Duodenal mucosa (tissue), 2 donors: Measurements from ENCODE around the gene TMPRSS6.

Source experiments
- H3K27ac ChIP-seq: one replicate; pipeline ENCODE4 v1.7.0; 2013; ENCODE audit warnings: low read depth, low read length
- H3K27me3 ChIP-seq, 2 donors: one replicate each; pipeline ENCODE4 v1.7.0; 2013; ENCODE audit warnings: low read length in 2 of 2, control low read depth in 1 of 2; ENCODE audit not compliant: insufficient read depth in 2 of 2, control insufficient read depth in 1 of 2
- H3K36me3 ChIP-seq, 2 donors: one replicate each; pipeline ENCODE4 v1.7.0; 2013; ENCODE audit warnings: low read length in 2 of 2, control low read depth in 1 of 2; ENCODE audit not compliant: insufficient read depth in 2 of 2, control insufficient read depth in 1 of 2
- H3K4me1 ChIP-seq, 2 donors: one replicate each; pipeline ENCODE4 v1.7.0; 2013; ENCODE audit warnings: low read length in 2 of 2, control low read depth in 1 of 2; ENCODE audit not compliant: insufficient read depth in 2 of 2, control insufficient read depth in 1 of 2
- H3K4me3 ChIP-seq, 2 donors: one replicate each; pipeline ENCODE4 v1.7.0; 2013; ENCODE audit warnings: low read length in 2 of 2, low read depth in 1 of 2
- H3K9ac ChIP-seq, 2 donors: one replicate each; pipeline ENCODE4 v1.7.0; 2013; ENCODE audit warnings: low read length in 2 of 2, low read depth in 1 of 2
- H3K9me3 ChIP-seq, 2 donors: one replicate each; pipeline ENCODE4 v1.7.0; 2013; ENCODE audit warnings: low read length in 2 of 2, control low read depth in 1 of 2; ENCODE audit not compliant: control insufficient read depth in 1 of 2

The TMPRSS6 gene

DNA sequence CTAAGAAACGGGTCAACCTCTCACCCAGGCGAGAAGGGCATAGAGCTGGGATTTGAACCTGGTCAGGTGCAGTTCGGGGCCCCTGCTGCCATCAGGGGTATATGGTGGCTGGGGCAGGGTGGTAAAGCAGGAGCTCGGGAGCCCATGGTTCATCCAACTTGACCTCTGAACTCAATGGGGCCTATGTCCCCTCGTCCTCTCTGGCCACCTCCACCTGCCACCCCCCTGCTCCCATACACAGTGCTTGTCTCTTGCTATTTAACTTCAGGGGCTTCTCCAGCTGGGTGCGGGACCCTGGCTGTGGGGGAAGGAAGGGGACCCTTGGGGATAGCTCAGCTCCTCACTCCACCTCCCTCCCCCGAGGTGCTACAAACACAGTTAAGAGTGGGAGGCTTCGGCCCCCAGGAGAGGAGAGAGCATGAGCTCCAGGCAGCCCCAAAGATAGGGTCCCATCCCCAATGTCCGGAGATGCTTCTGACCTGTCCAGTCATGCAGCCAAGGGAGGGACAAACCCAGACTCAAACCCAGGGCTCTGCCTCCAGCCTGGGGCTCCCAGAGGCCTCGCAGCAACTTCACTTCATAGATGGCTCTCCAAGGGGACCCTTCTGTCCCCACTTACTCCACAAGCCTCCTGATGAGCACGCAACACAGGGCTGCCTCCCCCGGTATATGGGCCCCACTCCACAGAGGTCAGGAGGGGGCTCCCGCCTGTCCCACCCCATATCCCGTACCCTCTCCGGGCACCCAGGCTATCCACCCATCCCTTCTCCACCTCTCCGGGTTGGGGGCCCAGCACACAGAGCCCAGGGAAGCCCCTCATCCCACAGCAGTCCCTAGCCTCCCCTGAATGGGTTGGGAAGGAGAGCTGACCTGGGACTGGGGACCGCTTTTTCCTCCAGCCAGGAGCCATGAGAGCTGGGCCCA lies 39.5 kb upstream of the TMPRSS6 start:
- Histone ChIP-seq H3K36me3 (no peaks in the 10 kb centered on the region), H3K9me3 (no peaks in the 10 kb centered on the region), H3K27ac (no peak overlapping the region), H3K27me3 (no peaks in the 10 kb centered on the region), H3K4me3 (peak overlapping the region; percentile 50), H3K9ac (peak overlapping the region; percentile 38 to 48), H3K4me1 (no peaks in the 10 kb centered on the region)

DNA sequence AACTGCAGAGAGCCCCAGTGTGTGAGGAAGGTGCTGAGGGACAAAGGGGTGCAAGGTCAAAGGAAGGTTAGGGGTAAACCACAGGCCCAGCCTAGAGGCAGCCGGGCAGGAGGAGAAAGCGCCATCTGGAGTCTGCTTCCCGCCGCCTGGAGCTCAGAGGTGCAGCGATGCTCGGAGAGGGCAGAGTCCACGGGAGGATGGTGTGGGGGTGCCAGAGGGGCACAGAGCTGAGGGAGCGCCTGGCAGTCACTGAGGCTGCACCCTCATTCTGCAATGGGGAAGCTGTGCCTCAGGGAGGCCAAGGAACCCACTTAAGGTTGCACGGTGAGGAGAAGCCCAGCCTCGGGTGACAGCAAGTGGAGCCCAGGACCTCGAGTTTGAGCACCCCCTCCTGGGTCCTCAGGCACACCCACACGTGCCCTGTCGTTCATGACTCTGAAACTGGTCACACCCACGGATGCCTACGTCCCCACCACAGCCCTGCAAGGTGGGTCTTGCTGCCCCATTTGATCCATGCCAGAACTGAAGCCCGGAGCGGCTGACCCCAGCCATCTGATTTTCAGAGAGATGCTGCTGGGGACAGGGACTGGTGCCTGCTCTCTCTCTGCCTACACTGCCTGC lies 38.6 kb upstream of the TMPRSS6 start:
- Histone ChIP-seq H3K27me3 (no peaks in the 10 kb centered on the region), H3K27ac (no peak overlapping the region), H3K9ac (peak overlapping the region; percentile 38 to 48), H3K4me1 (no peaks in the 10 kb centered on the region), H3K36me3 (no peaks in the 10 kb centered on the region), H3K4me3 (peak overlapping the region; percentile 30 to 50), H3K9me3 (no peaks in the 10 kb centered on the region)

DNA sequence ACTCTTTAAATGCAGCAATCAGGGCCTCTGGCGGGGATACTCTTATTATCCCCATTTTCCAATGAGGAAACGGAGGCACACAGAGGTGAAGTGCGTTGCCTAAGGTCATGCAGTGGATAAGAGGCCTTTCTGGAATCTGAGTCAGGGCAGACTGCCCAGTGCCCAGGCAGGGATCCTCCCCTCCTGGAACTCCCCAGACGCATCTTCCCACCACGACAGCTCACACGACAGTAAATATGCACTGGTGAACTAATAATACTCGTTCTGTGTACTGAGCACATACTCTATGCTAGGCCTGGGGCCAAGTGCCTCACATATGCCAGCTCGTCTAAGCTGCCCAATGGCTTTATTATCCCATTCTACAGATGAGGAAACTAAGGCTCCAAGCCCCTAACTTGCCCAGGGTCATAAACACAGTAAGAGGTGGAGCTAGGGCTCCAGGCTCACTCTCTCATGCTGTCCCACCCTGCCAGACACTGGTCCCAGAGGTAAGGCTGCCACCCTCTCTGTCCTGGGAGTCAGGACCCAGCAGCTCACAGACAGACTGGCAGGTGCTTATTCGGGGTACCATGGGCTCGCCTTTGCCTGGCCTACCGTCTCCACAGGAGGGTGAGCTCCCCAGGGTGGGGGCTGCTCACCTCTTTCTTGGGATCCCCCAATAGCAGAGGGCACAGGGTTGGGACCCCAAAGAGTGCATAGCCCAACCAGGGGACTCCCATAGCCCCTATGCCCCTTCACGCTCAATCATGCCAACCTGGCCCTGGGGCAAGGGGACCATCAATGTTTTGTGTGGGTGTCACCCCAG lies 37.9 kb upstream of the TMPRSS6 start:
- H3K27me3 ChIP-seq = no peaks in the 10 kb centered on the region
- H3K27ac ChIP-seq = no peak overlapping the region
- H3K36me3 ChIP-seq = no peaks in the 10 kb centered on the region
- no peaks in the 10 kb centered on the region for H3K9me3 ChIP-seq
- H3K4me3 ChIP-seq = peak overlapping the region; percentile 36 to 50
- peak overlapping the region in 1 of 2 donors; percentile 32 for H3K9ac ChIP-seq
- no peaks in the 10 kb centered on the region for H3K4me1 ChIP-seq

DNA sequence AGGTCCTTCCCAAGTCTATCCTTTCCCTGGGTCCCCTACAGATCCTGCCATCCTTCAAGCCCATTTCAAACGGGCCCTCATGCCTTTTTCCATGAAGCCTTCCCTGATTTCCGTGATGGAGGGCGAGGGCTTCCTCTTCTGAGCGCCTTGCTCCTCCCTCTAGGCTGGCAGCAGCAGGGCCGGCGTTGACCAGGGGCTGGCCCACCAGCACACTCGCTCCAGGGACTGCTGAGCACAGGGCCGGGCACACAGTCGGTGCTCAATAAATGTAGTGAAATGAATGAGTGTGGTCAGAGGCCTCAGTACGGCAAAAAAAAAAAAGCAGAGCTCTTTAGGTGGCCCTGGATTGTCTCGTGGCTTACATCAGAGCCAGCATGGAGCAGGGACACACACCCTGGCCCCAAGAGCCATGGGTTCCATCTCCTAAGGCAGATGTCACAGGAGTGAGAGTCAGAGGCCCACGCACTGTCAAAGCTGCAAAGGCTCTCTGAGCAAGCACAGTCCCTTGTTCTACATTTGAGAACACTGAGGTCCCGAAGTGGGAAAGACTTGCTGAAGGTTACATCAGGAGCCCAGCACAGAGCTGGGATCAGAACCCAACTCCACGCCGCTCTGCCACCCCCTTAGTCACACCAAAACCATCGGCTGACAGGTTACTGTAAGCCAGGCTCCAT lies 37.1 kb upstream of the TMPRSS6 start:
- no peaks in the 10 kb centered on the region for H3K9me3 ChIP-seq
- no peaks in the 10 kb centered on the region for H3K36me3 ChIP-seq
- peak overlapping the region in 1 of 2 donors; percentile 18 for H3K9ac ChIP-seq
- H3K27ac ChIP-seq = no peak overlapping the region
- no peaks in the 10 kb centered on the region for H3K4me1 ChIP-seq
- no peaks in the 10 kb centered on the region for H3K27me3 ChIP-seq
- H3K4me3 ChIP-seq = peak overlapping the region; percentile 6 to 36

DNA sequence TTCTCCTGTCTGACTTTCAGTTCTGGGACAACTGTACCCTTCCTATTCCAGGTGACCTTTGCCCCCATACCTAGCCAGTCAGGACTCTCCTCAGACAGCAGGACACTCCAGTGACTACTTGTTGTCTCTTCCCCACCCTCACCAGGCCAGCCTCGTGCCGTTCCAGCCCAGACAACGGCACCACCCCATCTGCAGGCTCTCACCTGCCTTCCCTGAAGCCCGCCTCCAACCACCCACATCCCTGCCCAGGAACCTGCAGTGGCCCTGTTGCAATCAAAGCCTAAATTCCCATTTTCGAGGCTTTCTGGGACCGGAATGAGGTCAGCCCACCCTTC lies 36.5 kb upstream of the TMPRSS6 start:
- no peaks in the 10 kb centered on the region for H3K9me3 ChIP-seq
- H3K27me3 ChIP-seq = no peaks in the 10 kb centered on the region
- peak overlapping the region in 1 of 2 donors; percentile 18 for H3K9ac ChIP-seq
- H3K36me3 ChIP-seq = no peaks in the 10 kb centered on the region
- peak overlapping the region in 1 of 2 donors; percentile 6 for H3K4me3 ChIP-seq
- no peaks in the 10 kb centered on the region for H3K4me1 ChIP-seq
- no peak overlapping the region for H3K27ac ChIP-seq

DNA sequence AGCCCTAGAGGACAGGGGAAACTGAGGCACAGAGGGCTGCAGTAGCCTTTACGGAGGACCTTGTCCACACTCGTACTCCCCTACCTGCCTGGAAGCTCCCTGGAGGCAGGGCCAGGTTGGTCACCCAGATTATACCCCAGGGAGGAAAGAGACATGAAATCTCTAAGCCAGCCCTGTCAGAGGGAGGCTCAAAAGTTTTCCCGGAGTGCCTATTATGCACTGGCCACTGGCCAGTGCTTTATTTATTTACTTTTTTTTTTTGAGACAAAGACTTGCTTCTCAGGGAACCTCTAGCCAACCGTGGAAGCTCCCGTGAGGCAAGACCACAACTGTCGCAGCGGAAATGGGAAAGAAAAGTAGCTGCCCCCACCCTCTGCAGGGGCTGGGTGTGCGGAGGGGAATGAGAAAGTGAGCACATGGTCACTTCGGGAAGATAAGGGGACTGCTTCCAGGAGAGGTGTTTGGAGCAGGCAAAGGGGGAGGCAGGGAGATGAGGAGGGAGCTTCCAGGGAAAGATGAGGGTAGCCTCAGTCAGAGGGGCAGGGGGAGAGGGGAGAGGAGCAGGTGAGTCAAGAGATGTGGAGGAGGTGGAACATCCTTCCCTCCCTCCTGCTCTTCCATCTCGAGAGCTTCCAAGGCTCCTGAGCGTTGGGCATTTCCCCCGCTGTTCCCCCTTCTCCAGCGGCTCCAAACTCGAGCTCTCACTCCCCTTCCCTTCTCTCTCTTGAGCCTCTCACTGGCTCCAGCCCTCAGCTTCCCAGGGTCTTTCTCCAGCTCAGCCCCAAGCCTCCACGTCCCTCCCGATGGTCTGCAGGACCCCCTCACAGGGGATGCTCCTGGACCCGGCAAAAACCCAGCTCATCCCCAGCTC lies 35.9 kb upstream of the TMPRSS6 start:
- no peaks in the 10 kb centered on the region for H3K9me3 ChIP-seq
- H3K4me1 ChIP-seq = no peaks in the 10 kb centered on the region
- H3K4me3 ChIP-seq = no peak overlapping the region
- H3K27ac ChIP-seq = no peak overlapping the region
- no peaks in the 10 kb centered on the region for H3K27me3 ChIP-seq
- no peaks in the 10 kb centered on the region for H3K36me3 ChIP-seq
- peak overlapping the region in 1 of 2 donors; percentile 18 for H3K9ac ChIP-seq

DNA sequence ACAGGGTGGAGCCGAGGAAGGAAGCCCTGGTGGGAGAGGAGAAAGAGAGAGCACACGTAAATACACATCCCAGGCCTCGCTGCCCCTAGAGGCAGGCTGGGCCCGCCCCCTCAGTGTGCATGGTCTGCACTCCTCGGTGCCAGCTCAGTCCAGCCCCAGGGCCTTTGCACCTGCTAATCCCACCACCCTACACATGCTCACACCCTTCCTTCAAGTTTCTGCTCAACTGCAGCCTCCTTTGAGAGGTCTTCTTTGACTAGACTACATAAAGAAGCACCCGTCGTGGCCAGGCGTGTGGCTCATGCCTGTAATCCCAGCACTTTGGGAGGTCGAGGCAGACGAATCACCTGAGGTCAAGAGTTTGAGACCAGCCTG lies 34.7 kb upstream of the TMPRSS6 start:
- H3K36me3 ChIP-seq = no peaks in the 10 kb centered on the region
- no peak overlapping the region for H3K9ac ChIP-seq
- H3K27ac ChIP-seq = no peak overlapping the region
- H3K4me1 ChIP-seq = no peaks in the 10 kb centered on the region
- H3K27me3 ChIP-seq = no peaks in the 10 kb centered on the region
- H3K4me3 ChIP-seq = no peak overlapping the region
- no peaks in the 10 kb centered on the region for H3K9me3 ChIP-seq

DNA sequence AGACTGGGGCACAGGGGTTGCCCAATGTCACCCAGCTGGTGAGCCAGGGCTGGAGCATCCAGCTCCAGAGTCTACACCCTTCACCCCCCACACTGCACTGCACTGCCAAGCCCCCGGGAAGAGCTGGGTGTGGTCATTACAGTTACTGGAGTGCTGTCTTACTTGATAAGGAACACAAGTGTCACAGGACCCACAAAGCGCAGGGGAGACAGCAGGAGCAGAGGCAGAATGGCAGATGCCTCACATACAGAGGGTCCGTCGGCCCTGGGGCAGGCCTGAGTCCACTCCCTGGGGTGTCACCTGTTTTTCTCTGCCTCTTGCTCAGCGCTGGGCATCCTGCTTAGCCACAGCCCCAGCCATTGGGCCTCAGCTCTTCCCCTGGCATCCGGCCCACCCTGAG lies 32.5 kb upstream of the TMPRSS6 start:
- Histone ChIP-seq H3K27ac (no peak overlapping the region), H3K4me3 (no peak overlapping the region), H3K36me3 (no peaks in the 10 kb centered on the region), H3K9ac (no peak overlapping the region), H3K27me3 (no peaks in the 10 kb centered on the region), H3K4me1 (no peaks in the 10 kb centered on the region), H3K9me3 (no peaks in the 10 kb centered on the region)

DNA sequence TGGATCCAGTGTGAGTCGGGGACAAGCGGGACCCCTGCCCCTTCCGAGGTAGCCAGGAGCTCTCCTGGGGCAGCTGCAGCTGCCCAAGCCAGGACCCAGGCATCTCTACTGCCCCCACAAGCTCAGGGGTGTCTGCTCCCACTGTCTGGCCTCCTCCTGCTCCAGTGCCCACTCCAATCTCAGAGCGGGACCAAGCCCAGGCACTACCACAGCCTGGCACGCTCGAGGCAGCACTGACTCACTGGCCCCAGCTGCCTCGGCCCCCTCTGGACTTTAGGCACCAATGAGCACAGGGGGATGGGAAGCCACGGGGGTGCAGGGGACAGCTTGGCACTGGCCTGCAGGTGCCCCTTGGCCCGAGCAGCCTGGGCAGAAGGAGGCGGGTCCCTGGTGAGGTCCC lies 32.0 kb upstream of the TMPRSS6 start:
- no peaks in the 10 kb centered on the region for H3K36me3 ChIP-seq

More for the DNA sequence above, 32.0 kb upstream of the TMPRSS6 start:
- Histone ChIP-seq H3K27ac (no peak overlapping the region), H3K9me3 (no peaks in the 10 kb centered on the region), H3K27me3 (no peaks in the 10 kb centered on the region), H3K4me1 (no peaks in the 10 kb centered on the region), H3K9ac (no peak overlapping the region), H3K4me3 (no peak overlapping the region)
